CD4-positive, alpha-beta T cell (primary cell): ENCODE measurements around the gene PUS1. TPM values are rescaled to one million over a fixed set of nuclear protein-coding genes. Genes with fewer than 3 reads are reported as not detected.
"Not testable (repeated sequence)": the region's sequence is repeated elsewhere in the genome, so short reads cannot be mapped to it uniquely, and the experiment has no call there.

Experiments used
- ATAC-seq: fragments of 200-7000 bp; cut with Tn5 transposase; one replicate; pipeline ENCODE4 v1.10.0; 2022; ENCODE audit warnings: mild to moderate bottlenecking; ENCODE audit not compliant: poor library complexity
- CTCF ChIA-PET: fragments of 350-600 bp; sonication (Branson Sonifier 250); formaldehyde crosslinking; loops from one replicate; lab custom pipeline; 2021; ENCODE audit warnings: antibody characterized with exemption, inconsistent platforms; lab: Charles Lee
- POLR2A ChIA-PET: fragments of 350-600 bp; sonication (Branson Sonifier 250); formaldehyde crosslinking; loops from one replicate; lab custom pipeline; 2021; ENCODE audit warnings: antibody characterized with exemption, inconsistent platforms; lab: Charles Lee
- DNase-seq, 14 experiments: peaks; one replicate each; pipeline ENCODE4 v3.0.0-alpha.2; 2013 to 2020; ENCODE audit warnings: mixed read lengths in 2 of 14
- H3K27ac ChIP-seq, 2 donors: one replicate each; pipeline versions ENCODE4 v1.5.1 to v1.7.0; 2013; ENCODE audit warnings: low read length in 2 of 2, low read depth in 1 of 2, mild to moderate bottlenecking in 1 of 2
- H3K27me3 ChIP-seq, 2 experiments: 1 replicate in 1 of 2; 2 replicates in 1 of 2; pipeline versions ENCODE4 v1.6.1 to v1.7.0; 2013; ENCODE audit warnings: low read length in 2 of 2, control low read depth in 1 of 2, mild to moderate bottlenecking in 1 of 2, moderate library complexity in 1 of 2; ENCODE audit not compliant: insufficient read depth in 2 of 2, control insufficient read depth in 1 of 2
- H3K36me3 ChIP-seq: one replicate; pipeline ENCODE4 v1.6.1; 2013; ENCODE audit warnings: low read length, control low read depth; ENCODE audit not compliant: insufficient read depth
- H3K4me1 ChIP-seq: one replicate; pipeline ENCODE4 v1.6.1; 2013; ENCODE audit warnings: low read length, control low read depth; ENCODE audit not compliant: insufficient read depth
- H3K4me3 ChIP-seq: one replicate; pipeline ENCODE4 v1.5.1; 2013; ENCODE audit warnings: mild to moderate bottlenecking, low read length, moderate library complexity
- H3K9me3 ChIP-seq, 2 experiments: 1 replicate in 1 of 2; 2 replicates in 1 of 2; pipeline versions ENCODE4 v1.6.1 to v1.7.0; 2013; ENCODE audit warnings: low read length in 2 of 2, mild to moderate bottlenecking in 2 of 2, control low read depth in 1 of 2, moderate library complexity in 1 of 2; ENCODE audit not compliant: control insufficient read depth in 1 of 2, insufficient read depth in 1 of 2
- H3K27ac Mint-ChIP-seq: one replicate; pipeline ENCODE4 v1.8.0; 2020; ENCODE audit warnings: mixed read lengths
- H3K27me3 Mint-ChIP-seq: one replicate; pipeline ENCODE4 v1.8.0; 2021; ENCODE audit warnings: mixed read lengths
- H3K36me3 Mint-ChIP-seq: one replicate; pipeline ENCODE4 v1.8.0; 2021; ENCODE audit warnings: low read depth, mixed read lengths
- H3K4me1 Mint-ChIP-seq: one replicate; pipeline ENCODE4 v1.8.0; 2021; ENCODE audit warnings: low read depth, mixed read lengths
- H3K4me3 Mint-ChIP-seq: one replicate; pipeline ENCODE4 v1.8.0; 2020; ENCODE audit warnings: mild to moderate bottlenecking, mixed read lengths
- H3K9me3 Mint-ChIP-seq: one replicate; pipeline ENCODE4 v1.8.0; 2020; ENCODE audit warnings: mixed read lengths
- CTCF ChIP-seq: fragments of 200-600 bp; IDR thresholded peaks from one replicate; pipeline ENCODE4 v1.8.0; 2022; ENCODE audit warnings: antibody characterized with exemption, mild to moderate bottlenecking
- intact Hi-C, 2 experiments: fragments of 100-400 bp; cut with DNase I in 1 of 2; cut with micrococcal nuclease in 1 of 2; formaldehyde crosslinking; loops; one replicate each; pipeline versions ENCODE4 v1.15.1 to v1.9.0; 2023 to 2025; cut with DNase I, micrococcal nuclease
- total RNA-seq, 174 experiments: library from RNA in 2 of 174; stranded (reverse) in 2 of 174; gene quantifications; one replicate each; pipeline ENCODE4 v1.2.3 and lab custom pipeline; 2021 to 2026

PUS1 gene
- total RNA-seq, 2 experiments from 2014 or later: 17.7 to 18.2 TPM

- no peak overlapping the region for H3K4me3 ChIP-seq
- intact Hi-C loops: no loop called here
- H3K9me3 ChIP-seq: no peaks in the 10 kb centered on the region
- CTCF ChIA-PET: no interaction called here
- no peaks in the 10 kb centered on the region for H3K4me1 ChIP-seq
- Mint-ChIP-seq H3K27ac (no peak overlapping the region), H3K4me3 (no peak overlapping the region), H3K27me3 (no peaks in the 10 kb centered on the region), H3K9me3 (peaks cover 4% of the 10 kb centered on the region), H3K4me1 (no peaks in the 10 kb centered on the region), H3K36me3 (no peaks in the 10 kb centered on the region)
- no peak overlapping the region for H3K27ac ChIP-seq
- DNase-seq (no peak), ATAC-seq (no peak)
- peaks cover 0 to 3% of the 10 kb centered on the region in 2 experiments for H3K27me3 ChIP-seq
- H3K36me3 ChIP-seq: no peaks in the 10 kb centered on the region
- POLR2A ChIA-PET: no interaction called here
- TF ChIP-seq CTCF: no peak
These were observed 43.5 kb upstream of the PUS1 start for GRCh38 chr12:131885543-131886057.

DNA sequence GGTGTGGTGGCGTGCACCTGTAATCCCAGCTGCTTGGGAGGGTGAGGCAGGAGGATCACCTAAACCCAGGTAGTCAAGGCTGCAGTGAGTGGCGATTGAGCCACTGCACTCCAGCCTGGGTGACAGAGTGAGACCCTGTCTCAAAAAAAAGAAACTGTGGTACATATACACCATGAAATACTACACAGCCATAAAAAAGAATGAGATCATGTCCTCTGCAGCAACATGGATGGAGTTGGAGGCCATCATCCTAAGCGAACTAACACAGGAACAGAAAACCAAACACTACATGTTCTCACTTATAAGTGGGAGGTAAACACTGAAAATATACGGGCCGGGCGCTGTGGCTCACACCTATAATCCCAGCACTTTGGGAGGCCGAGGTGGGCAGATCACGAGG, 37.4 kb upstream of the PUS1 start:
- H3K27me3 Mint-ChIP-seq, POLR2A ChIA-PET, H3K27ac ChIP-seq, H3K36me3 ChIP-seq, H3K4me3 ChIP-seq, CTCF ChIA-PET, H3K9me3 Mint-ChIP-seq, H3K9me3 ChIP-seq, H3K27me3 ChIP-seq, H3K27ac Mint-ChIP-seq, DNase-seq, ATAC-seq, H3K4me1 Mint-ChIP-seq, H3K36me3 Mint-ChIP-seq: not testable (repeated sequence)
- peak overlapping the region; percentile 66 for H3K4me3 Mint-ChIP-seq
- intact Hi-C loops: loop anchor here in 1 of 2 experiments (5.0 kb wide), 2 partner anchors 179 to 191 kb away; partner anchors contain the start of gene SFSWAP
- peaks cover 16% of the 10 kb centered on the region for H3K4me1 ChIP-seq

GRCh38 chr12:131892711-131893604, 36.1 kb upstream of the PUS1 start:
- Mint-ChIP-seq H3K4me1 (peaks cover 21% of the 10 kb centered on the region), H3K9me3 (no peaks in the 10 kb centered on the region), H3K27ac (peak overlapping the region; percentile 66), H3K4me3 (peak overlapping the region; percentile 80), H3K36me3 (peaks cover 9% of the 10 kb centered on the region), H3K27me3 (no peaks in the 10 kb centered on the region)
- DNase-seq: peak in 2 of 14 experiments; percentile 25 to 47
- H3K4me3 ChIP-seq: no peak overlapping the region
- intact Hi-C loops: loop anchor here in 1 of 2 experiments (5.0 kb wide), 2 partner anchors 181 to 189 kb away; partner anchors contain the start of gene SFSWAP
- H3K27me3 ChIP-seq: no peaks in the 10 kb centered on the region
- peaks cover 29% of the 10 kb centered on the region for H3K4me1 ChIP-seq
- ChIA-PET CTCF (no interaction called here), POLR2A (no interaction called here)
- ATAC-seq: no peak
- H3K27ac ChIP-seq: peak overlapping the region in 1 of 2 donors; percentile 13
- TF ChIP-seq CTCF: no peak
- H3K9me3 ChIP-seq: no peaks in the 10 kb centered on the region
- H3K36me3 ChIP-seq: no peaks in the 10 kb centered on the region
